GM23338 (cell line): ENCODE data around the gene PLD1. TPM values are rescaled to one million over a fixed set of nuclear protein-coding genes. Genes with fewer than 3 reads are reported as not detected.

ENCODE experiments used
- ATAC-seq: fragments of 200-7000 bp; cut with Tn5 transposase; 3 replicates; pipeline ENCODE4 v1.9.1; 2020
- DNase-seq: peaks from one replicate; pipeline ENCODE4 v3.0.0-alpha.2; 2015; ENCODE audit warnings: low spot score
- H2AFZ ChIP-seq: fragments of 200-600 bp; sonication (generic); 2 replicates; pipeline ENCODE4 v1.8.0; 2016; ENCODE audit warnings: antibody characterized with exemption, mild to moderate bottlenecking, moderate library complexity
- H3F3A ChIP-seq: fragments of 200-600 bp; sonication (generic); replicated peaks from 2 replicates; pipeline ENCODE4 v1.8.0; 2017; ENCODE audit warnings: antibody characterized with exemption, mixed run types, low read depth
- H3K27ac ChIP-seq: fragments of 200-600 bp; sonication (generic); 2 replicates; pipeline ENCODE4 v1.6.1; 2016; ENCODE audit warnings: low read depth
- H3K27me3 ChIP-seq: fragments of 200-600 bp; sonication (generic); 2 replicates; pipeline ENCODE4 v1.8.0; 2016; ENCODE audit warnings: mild to moderate bottlenecking, mixed run types, moderate library complexity; ENCODE audit not compliant: insufficient read depth
- H3K36me3 ChIP-seq: fragments of 200-600 bp; sonication (generic); 2 replicates; pipeline ENCODE4 v1.8.0; 2016; ENCODE audit warnings: mild to moderate bottlenecking; ENCODE audit not compliant: insufficient read depth
- H3K4me1 ChIP-seq: fragments of 200-600 bp; sonication (generic); 2 replicates; pipeline ENCODE4 v1.8.0; 2016; ENCODE audit warnings: mild to moderate bottlenecking, moderate library complexity; ENCODE audit not compliant: insufficient read depth
- H3K4me2 ChIP-seq: fragments of 200-600 bp; sonication (generic); 2 replicates; pipeline ENCODE4 v1.7.1; 2017; ENCODE audit warnings: mixed run types
- H3K4me3 ChIP-seq: fragments of 200-600 bp; sonication (generic); 2 replicates; pipeline ENCODE4 v1.6.1; 2016; ENCODE audit warnings: mixed run types
- H3K79me2 ChIP-seq: fragments of 200-600 bp; sonication (generic); replicated peaks from 2 replicates; pipeline ENCODE4 v1.8.0; 2017; ENCODE audit warnings: mild to moderate bottlenecking; ENCODE audit not compliant: insufficient read depth
- H3K9me2 ChIP-seq: fragments of 200-600 bp; sonication (generic); 2 replicates; pipeline ENCODE4 v1.8.0; 2017; ENCODE audit not compliant: insufficient read depth
- H4K20me1 ChIP-seq: fragments of 200-600 bp; sonication (generic); replicated peaks from 2 replicates; pipeline ENCODE4 v1.8.0; 2017; ENCODE audit warnings: mild to moderate bottlenecking; ENCODE audit not compliant: insufficient read depth
- H3K27ac Mint-ChIP-seq: 2 replicates; pipeline ENCODE4 v1.8.0; 2020; ENCODE audit warnings: inconsistent platforms, mild to moderate bottlenecking, moderate library complexity, mixed read lengths
- H3K27me3 Mint-ChIP-seq: 3 replicates; pipeline ENCODE4 v1.8.0; 2022; ENCODE audit warnings: low read depth, mild to moderate bottlenecking, moderate library complexity, mixed read lengths, inconsistent platforms; ENCODE audit not compliant: insufficient read depth, poor library complexity
- H3K36me3 Mint-ChIP-seq: 3 replicates; pipeline ENCODE4 v1.8.0; 2021; ENCODE audit warnings: low read depth, mild to moderate bottlenecking, inconsistent platforms, moderate library complexity, mixed read lengths
- H3K4me1 Mint-ChIP-seq: 3 replicates; pipeline ENCODE4 v1.8.0; 2020; ENCODE audit warnings: mild to moderate bottlenecking, inconsistent platforms, mixed read lengths
- H3K4me3 Mint-ChIP-seq: 3 replicates; pipeline ENCODE4 v1.8.0; 2021; ENCODE audit warnings: moderate library complexity, mild to moderate bottlenecking, inconsistent platforms, mixed read lengths
- H3K9me3 Mint-ChIP-seq: 3 replicates; pipeline ENCODE4 v1.8.0; 2020; ENCODE audit warnings: moderate library complexity, mild to moderate bottlenecking, inconsistent platforms, mixed read lengths
- NANOG ChIP-seq: IDR thresholded peaks from 2 replicates; pipeline ENCODE4 v1.6.1; 2016; ENCODE audit warnings: antibody characterized with exemption, borderline replicate concordance
- polyA plus RNA-seq: library from polyadenylated mRNA; unstranded; fragments of >200 nt; fragmentation: Nextera tagmentation; extraction: Ambion mirVana; gene quantifications from 2 replicates; pipeline ENCODE4 v1.2.1, GENCODE V29; 2016
- total RNA-seq: library from RNA; depleted of rRNA; stranded (reverse); fragments of >200 nt; shearing (Covaris generic); gene quantifications from 2 replicates; pipeline ENCODE4 v1.2.3, GENCODE V29; 2014
- TF ChIP-seq, protein P1 (sequence below), 2 experiments: fragments of 200-600 bp in 1 of 2; sonication (generic) in 1 of 2; conservative IDR thresholded peaks; 2 replicates each; pipeline versions ENCODE4 v1.5.1 to v1.6.1; 2016 to 2017; ENCODE audit warnings: antibody characterized with exemption in 2 of 2, low read depth in 2 of 2, mild to moderate bottlenecking in 2 of 2, moderate library complexity in 1 of 2
- TF ChIP-seq, protein P2 (sequence below): fragments of 250-450 bp; sonication (Bioruptor Pico); IDR thresholded peaks from 2 replicates; pipeline ENCODE4 v1.5.0; 2020; ENCODE audit warnings: mild to moderate bottlenecking, moderate library complexity
- TF ChIP-seq, protein P3 (sequence below): IDR thresholded peaks from 2 replicates; pipeline ENCODE4 v1.6.1; 2016; ENCODE audit warnings: antibody characterized with exemption

Gene PLD1
- total and polyA plus RNA-seq, 2 experiments from 2014 or later = 1.4 to 2.2 TPM

DNA sequence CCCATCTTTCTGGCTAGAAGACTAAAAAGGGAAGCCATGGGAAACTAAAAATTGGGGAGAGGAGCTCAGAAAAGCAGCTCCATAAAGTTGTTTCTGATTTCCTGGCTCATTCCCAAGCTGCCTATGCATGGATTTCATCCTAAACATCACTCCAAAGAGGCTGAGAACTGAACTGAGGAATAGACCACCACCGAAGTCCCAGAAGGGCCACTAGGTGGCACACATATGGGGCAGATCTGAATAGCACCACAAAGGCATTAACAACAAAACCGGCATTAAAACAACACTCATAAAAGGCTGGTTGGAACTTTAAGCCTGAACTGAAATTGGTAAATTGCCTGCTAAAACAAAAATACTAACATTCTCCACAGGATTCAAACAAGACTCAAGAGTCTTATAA, 106.3 kb downstream of the PLD1 start:
- Mint-ChIP-seq H3K27me3 (no peaks in the 10 kb centered on the region), H3K36me3 (peaks cover 3% of the 10 kb centered on the region; the same call in 1 of the 3 replicates), H3K9me3 (peaks cover 10% of the 10 kb centered on the region; the same call in 2 of the 3 replicates), H3K4me3 (no peak overlapping the region), H3K27ac (no peak overlapping the region), H3K4me1 (peaks cover 8% of the 10 kb centered on the region)
- H3K4me3 ChIP-seq = no peak overlapping the region
- no peaks in the 10 kb centered on the region for H3K9me2 ChIP-seq
- H3K79me2 ChIP-seq = no peaks in the 10 kb centered on the region
- DNase-seq (peak; percentile 74), ATAC-seq (peak; percentile 95)
- no peak overlapping the region for H3K27ac ChIP-seq
- peaks cover 8% of the 10 kb centered on the region; the same call in 1 of the 2 replicates for H3K4me1 ChIP-seq
- H3K4me2 ChIP-seq = no peak overlapping the region
- no peaks in the 10 kb centered on the region for H3K36me3 ChIP-seq
- no peaks in the 10 kb centered on the region for H3K27me3 ChIP-seq
- H4K20me1 ChIP-seq = no peaks in the 10 kb centered on the region
- no peak for TF ChIP-seq NANOG
- TF ChIP-seq, protein P1, sequence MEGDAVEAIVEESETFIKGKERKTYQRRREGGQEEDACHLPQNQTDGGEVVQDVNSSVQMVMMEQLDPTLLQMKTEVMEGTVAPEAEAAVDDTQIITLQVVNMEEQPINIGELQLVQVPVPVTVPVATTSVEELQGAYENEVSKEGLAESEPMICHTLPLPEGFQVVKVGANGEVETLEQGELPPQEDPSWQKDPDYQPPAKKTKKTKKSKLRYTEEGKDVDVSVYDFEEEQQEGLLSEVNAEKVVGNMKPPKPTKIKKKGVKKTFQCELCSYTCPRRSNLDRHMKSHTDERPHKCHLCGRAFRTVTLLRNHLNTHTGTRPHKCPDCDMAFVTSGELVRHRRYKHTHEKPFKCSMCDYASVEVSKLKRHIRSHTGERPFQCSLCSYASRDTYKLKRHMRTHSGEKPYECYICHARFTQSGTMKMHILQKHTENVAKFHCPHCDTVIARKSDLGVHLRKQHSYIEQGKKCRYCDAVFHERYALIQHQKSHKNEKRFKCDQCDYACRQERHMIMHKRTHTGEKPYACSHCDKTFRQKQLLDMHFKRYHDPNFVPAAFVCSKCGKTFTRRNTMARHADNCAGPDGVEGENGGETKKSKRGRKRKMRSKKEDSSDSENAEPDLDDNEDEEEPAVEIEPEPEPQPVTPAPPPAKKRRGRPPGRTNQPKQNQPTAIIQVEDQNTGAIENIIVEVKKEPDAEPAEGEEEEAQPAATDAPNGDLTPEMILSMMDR (conservative IDR thresholded peaks at IDR 0.05; ENCODE audit: low read depth in 2 of 2) = peak; percentile 78 to 83
- no peak overlapping the region for H2AFZ ChIP-seq
- no peaks in the 10 kb centered on the region for H3F3A ChIP-seq

DNA sequence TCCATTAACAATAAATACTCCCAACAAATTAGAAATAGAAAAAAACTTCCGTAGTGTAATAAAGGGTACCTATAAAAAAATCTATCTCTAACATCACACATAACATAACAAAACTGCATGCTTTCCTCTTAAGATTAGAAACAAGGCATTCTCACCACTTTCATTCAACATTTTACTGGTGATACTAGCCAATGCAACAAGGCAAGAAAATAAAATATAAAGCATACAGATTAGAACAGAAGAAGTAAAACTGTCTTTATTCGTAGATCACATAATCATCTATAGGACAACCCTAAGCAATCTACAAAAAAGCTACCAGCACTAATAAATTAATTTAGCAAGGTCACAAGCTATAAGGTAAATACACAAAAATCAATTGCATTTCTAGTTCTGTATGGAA, 107.1 kb downstream of the PLD1 start:
- no peak overlapping the region for H2AFZ ChIP-seq
- H3K79me2 ChIP-seq = no peaks in the 10 kb centered on the region
- TF ChIP-seq, protein P2, sequence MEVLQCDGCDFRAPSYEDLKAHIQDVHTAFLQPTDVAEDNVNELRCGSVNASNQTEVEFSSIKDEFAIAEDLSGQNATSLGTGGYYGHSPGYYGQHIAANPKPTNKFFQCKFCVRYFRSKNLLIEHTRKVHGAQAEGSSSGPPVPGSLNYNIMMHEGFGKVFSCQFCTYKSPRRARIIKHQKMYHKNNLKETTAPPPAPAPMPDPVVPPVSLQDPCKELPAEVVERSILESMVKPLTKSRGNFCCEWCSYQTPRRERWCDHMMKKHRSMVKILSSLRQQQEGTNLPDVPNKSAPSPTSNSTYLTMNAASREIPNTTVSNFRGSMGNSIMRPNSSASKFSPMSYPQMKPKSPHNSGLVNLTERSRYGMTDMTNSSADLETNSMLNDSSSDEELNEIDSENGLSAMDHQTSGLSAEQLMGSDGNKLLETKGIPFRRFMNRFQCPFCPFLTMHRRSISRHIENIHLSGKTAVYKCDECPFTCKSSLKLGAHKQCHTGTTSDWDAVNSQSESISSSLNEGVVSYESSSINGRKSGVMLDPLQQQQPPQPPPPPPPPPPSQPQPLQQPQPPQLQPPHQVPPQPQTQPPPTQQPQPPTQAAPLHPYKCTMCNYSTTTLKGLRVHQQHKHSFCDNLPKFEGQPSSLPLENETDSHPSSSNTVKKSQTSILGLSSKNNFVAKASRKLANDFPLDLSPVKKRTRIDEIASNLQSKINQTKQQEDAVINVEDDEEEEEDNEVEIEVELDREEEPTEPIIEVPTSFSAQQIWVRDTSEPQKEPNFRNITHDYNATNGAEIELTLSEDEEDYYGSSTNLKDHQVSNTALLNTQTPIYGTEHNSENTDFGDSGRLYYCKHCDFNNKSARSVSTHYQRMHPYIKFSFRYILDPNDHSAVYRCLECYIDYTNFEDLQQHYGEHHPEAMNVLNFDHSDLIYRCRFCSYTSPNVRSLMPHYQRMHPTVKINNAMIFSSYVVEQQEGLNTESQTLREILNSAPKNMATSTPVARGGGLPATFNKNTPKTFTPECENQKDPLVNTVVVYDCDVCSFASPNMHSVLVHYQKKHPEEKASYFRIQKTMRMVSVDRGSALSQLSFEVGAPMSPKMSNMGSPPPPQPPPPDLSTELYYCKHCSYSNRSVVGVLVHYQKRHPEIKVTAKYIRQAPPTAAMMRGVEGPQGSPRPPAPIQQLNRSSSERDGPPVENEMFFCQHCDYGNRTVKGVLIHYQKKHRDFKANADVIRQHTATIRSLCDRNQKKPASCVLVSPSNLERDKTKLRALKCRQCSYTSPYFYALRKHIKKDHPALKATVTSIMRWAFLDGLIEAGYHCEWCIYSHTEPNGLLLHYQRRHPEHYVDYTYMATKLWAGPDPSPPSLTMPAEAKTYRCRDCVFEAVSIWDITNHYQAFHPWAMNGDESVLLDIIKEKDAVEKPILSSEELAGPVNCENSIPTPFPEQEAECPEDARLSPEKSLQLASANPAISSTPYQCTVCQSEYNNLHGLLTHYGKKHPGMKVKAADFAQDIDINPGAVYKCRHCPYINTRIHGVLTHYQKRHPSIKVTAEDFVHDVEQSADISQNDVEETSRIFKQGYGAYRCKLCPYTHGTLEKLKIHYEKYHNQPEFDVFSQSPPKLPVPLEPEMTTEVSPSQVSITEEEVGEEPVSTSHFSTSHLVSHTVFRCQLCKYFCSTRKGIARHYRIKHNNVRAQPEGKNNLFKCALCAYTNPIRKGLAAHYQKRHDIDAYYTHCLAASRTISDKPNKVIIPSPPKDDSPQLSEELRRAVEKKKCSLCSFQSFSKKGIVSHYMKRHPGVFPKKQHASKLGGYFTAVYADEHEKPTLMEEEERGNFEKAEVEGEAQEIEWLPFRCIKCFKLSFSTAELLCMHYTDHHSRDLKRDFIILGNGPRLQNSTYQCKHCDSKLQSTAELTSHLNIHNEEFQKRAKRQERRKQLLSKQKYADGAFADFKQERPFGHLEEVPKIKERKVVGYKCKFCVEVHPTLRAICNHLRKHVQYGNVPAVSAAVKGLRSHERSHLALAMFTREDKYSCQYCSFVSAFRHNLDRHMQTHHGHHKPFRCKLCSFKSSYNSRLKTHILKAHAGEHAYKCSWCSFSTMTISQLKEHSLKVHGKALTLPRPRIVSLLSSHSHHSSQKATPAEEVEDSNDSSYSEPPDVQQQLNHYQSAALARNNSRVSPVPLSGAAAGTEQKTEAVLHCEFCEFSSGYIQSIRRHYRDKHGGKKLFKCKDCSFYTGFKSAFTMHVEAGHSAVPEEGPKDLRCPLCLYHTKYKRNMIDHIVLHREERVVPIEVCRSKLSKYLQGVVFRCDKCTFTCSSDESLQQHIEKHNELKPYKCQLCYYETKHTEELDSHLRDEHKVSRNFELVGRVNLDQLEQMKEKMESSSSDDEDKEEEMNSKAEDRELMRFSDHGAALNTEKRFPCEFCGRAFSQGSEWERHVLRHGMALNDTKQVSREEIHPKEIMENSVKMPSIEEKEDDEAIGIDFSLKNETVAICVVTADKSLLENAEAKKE (CRISPR knock-in tag) = no peak
- TF ChIP-seq, protein P3, sequence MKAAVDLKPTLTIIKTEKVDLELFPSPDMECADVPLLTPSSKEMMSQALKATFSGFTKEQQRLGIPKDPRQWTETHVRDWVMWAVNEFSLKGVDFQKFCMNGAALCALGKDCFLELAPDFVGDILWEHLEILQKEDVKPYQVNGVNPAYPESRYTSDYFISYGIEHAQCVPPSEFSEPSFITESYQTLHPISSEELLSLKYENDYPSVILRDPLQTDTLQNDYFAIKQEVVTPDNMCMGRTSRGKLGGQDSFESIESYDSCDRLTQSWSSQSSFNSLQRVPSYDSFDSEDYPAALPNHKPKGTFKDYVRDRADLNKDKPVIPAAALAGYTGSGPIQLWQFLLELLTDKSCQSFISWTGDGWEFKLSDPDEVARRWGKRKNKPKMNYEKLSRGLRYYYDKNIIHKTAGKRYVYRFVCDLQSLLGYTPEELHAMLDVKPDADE = no peak
- no peaks in the 10 kb centered on the region for H3K27me3 ChIP-seq
- Mint-ChIP-seq H3K9me3 (peaks cover 10% of the 10 kb centered on the region; the same call in 2 of the 3 replicates), H3K27ac (no peak overlapping the region), H3K4me3 (no peak overlapping the region), H3K36me3 (peaks cover 3% of the 10 kb centered on the region; the same call in 1 of the 3 replicates), H3K27me3 (no peaks in the 10 kb centered on the region), H3K4me1 (peaks cover 5% of the 10 kb centered on the region)
- H3K36me3 ChIP-seq = no peaks in the 10 kb centered on the region
- H3K4me3 ChIP-seq = no peak overlapping the region
- no peaks in the 10 kb centered on the region for H3F3A ChIP-seq
- H3K4me1 ChIP-seq = peaks cover 3% of the 10 kb centered on the region; the same call in 1 of the 2 replicates
- ATAC-seq (no peak), DNase-seq (no peak)
- H3K27ac ChIP-seq = no peak overlapping the region
- no peaks in the 10 kb centered on the region for H4K20me1 ChIP-seq
- H3K9me2 ChIP-seq = no peaks in the 10 kb centered on the region
- H3K4me2 ChIP-seq = no peak overlapping the region
